ENCODE measurements around the gene DNAJC18. TPM values are rescaled to one million over a fixed set of nuclear protein-coding genes. Genes with fewer than 3 reads are reported as not detected.

DNAJC18 gene
- total and polyA plus RNA-seq, 12 donors: 3.4 to 21.1 (median 13.7) TPM

DNA sequence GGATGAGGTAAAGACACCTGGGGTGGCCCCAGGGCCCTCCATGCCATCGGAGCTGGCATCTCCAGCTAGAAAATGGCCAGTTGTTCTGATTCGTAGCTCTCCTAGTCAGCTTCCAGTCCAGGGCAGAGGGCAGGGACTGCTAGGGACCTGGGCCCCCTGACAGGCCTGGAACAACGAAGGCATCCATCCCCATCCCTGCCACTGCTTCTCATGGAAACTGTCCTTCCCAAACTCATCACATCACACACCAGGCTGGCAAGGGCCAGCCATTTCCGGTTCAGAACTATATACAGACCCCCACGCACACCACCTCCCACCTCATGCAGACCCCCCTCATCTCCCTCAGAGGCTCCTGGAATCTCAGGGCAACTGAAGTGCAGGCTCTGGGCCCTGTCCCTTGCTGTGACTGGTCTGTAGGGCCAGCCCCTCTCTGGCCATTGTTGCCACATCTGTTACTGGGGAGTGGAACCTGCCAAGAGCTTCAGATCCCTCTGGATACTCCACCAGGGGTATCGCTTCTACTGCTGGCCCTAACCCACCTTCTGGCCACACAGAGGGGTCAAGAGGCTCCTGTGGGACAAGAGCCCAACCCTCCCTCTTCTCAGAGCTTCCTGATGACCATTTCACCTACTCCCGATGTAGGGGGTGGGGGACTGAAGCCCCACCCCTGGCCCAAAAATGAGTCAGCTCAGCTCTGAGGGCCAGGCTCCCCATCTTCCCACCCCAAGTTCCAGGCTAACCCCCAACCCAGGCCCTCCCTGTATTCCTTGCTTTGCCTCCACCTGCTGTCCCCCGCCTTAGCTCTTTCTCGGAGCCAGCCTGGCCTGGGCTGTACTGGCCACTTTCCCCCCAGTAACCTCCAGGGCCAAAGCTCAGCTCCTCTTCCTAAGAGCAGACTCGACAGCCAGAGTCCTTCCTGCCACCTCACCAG is 48.4 kb downstream of the DNAJC18 start:
- H3K27ac ChIP-seq: peak overlapping the region in 9 of 10 donors; percentile 27 to 97 (median 89)
- H3K36me3 ChIP-seq: peaks cover 0 to 15% (median 0%) of the 10 kb centered on the region in 9 donors
- H3K4me3 ChIP-seq: peak overlapping the region in 7 of 10 donors; percentile 63 to 80 (median 71)
- H3K4me1 ChIP-seq: peaks cover 4 to 78% (median 59%) of the 10 kb centered on the region in 9 donors
- no peak for ATAC-seq
- TF ChIP-seq, protein P1, sequence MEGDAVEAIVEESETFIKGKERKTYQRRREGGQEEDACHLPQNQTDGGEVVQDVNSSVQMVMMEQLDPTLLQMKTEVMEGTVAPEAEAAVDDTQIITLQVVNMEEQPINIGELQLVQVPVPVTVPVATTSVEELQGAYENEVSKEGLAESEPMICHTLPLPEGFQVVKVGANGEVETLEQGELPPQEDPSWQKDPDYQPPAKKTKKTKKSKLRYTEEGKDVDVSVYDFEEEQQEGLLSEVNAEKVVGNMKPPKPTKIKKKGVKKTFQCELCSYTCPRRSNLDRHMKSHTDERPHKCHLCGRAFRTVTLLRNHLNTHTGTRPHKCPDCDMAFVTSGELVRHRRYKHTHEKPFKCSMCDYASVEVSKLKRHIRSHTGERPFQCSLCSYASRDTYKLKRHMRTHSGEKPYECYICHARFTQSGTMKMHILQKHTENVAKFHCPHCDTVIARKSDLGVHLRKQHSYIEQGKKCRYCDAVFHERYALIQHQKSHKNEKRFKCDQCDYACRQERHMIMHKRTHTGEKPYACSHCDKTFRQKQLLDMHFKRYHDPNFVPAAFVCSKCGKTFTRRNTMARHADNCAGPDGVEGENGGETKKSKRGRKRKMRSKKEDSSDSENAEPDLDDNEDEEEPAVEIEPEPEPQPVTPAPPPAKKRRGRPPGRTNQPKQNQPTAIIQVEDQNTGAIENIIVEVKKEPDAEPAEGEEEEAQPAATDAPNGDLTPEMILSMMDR (IDR thresholded peaks at IDR 0.05): no peak
- 51 to 54% methylated on average over 10 of the region's 10 CpGs for WGBS, 2 donors
- intact Hi-C loops (cut with DNase I): loop anchor here in 2 of 10 donors (5.0 kb wide), 2 partner anchors 49 to 94 kb away; partner anchors contain the start of gene PAIP2 (in 1 of the 2)
- peaks cover 0 to 35% (median 0%) of the 10 kb centered on the region in 7 donors for H3K27me3 ChIP-seq
- no peaks in the 10 kb centered on the region for H3K9me3 ChIP-seq
- no peak for DNase-seq

DNA sequence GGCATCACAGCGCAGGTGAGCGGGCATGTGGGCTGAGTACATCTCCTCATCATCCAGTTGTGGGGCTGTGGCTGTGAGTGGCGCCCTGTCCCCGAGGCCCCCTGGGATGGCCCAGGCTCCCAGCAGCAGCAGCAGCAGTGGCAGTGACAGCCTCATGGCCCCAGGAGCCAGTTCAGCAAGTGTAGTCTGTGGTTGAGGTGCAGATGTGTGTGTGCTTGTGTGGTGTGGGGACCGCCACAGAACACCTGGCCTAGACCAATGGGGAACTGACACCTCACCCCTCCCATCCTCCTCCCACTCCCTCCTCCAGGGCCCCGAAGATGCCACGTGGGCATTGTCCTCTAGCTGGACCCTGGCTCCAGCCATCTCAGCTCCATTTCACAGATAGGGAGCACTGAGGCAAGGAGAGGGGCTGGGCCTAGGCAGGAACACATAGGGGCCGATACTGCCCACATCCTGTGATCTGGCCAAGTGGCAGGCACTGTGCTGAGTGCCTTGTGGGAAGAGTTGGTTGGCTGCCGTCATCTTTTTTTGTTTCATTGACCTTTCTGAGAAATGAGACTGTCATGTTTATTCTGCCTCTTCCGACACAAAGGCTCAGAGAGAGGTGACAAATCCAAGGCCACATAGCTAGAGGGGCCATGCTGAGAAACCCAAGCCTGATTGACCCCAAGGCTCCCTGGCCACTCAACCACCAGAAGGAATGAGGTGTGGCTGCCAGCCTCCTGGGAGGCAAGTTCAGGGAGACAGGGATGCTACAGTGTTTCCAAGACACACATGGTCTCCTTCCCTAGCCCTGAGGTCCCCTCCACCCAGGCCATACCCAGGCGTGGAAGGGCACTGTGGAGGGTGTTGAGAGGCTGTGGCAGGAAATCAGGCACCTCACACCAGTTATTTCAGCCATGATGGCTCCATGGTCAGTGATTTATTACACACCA is 49.4 kb downstream of the DNAJC18 start, which contains the start of gene MZB1:
TSS of gene MZB1 (minus strand) at position 213 of the 938 bp plus-strand sequence. CDS start at position 156, 57 bp downstream.
- Histone ChIP-seq H3K4me1 (peaks cover 3 to 78% (median 58%) of the 10 kb centered on the region in 9 donors), H3K4me3 (peak within 1 kb of the TSS in 1 of 10 donors; percentile 8), H3K36me3 (peaks cover 0 to 15% (median 0%) of the 10 kb centered on the region in 9 donors), H3K27ac (peak within 1 kb of the TSS in 9 of 10 donors; percentile 27 to 97 (median 89)), H3K9me3 (no peaks in the 10 kb centered on the region), H3K27me3 (peaks cover 0 to 33% (median 0%) of the 10 kb centered on the region in 7 donors)
- ATAC-seq: no peak
- TF ChIP-seq, protein P1 (IDR thresholded peaks at IDR 0.05): no peak
- DNase-seq: no peak
- intact Hi-C loops (cut with DNase I): loop anchor here in 2 of 10 donors (5.0 kb wide), 2 partner anchors 48 to 93 kb away; partner anchors contain the start of gene PAIP2 (in 1 of the 2)
- WGBS, 2 donors: 69 to 71% methylated on average over 11 of the region's 11 CpGs

DNA sequence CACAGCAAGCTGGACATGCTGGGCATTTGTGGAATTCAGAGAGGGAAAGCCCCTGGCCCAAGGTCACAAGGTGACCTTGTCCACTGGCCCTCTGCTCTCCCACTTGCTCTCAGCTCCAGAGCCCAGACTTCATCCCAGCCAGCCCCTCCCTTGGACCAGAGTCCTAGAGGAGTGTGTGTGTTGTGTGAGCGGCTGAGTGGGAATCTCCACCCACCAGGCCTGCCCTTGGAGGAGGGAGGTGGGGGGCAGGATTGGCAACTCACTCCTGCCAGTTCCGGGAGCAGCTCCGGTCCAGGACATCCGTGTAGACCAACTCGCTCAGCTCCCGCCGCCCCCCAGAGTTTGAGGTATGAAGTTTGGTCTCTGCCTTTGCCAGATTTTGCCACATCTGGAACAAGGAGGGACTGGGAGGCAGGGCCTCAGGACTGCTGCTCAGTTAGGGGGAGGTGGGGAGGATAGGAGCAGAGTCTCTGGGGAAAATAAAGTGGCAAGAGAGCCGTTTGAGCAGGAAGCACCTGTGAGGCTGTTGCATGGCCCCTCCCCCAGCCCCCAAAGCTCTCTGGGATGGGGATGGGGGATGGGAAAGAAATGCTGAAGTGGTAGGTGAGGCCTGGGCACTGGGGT is 51.0 kb downstream of the DNAJC18 start:
- WGBS, 2 donors: 11 to 18% methylated on average over 8 of the region's 8 CpGs
- H3K4me3 ChIP-seq: peak overlapping the region in 2 of 10 donors; percentile 1 to 8
- H3K27me3 ChIP-seq: peaks cover 0 to 17% (median 0%) of the 10 kb centered on the region in 7 donors
- DNase-seq (no peak), ATAC-seq (peak in 7 of 8 donors; percentile 6 to 38 (median 20))
- peaks cover 0 to 15% (median 0%) of the 10 kb centered on the region in 9 donors for H3K36me3 ChIP-seq
- TF ChIP-seq, protein P1 (IDR thresholded peaks at IDR 0.05): no peak
- intact Hi-C loops (cut with DNase I): no loop called here
- H3K4me1 ChIP-seq: peaks cover 3 to 76% (median 64%) of the 10 kb centered on the region in 9 donors
- H3K9me3 ChIP-seq: no peaks in the 10 kb centered on the region
- peak overlapping the region in 6 of 10 donors; percentile 10 to 89 (median 32) for H3K27ac ChIP-seq
